ENCODE data around the gene KCNK6.
"Not testable (repeated sequence)": the region's sequence is repeated elsewhere in the genome, so short reads cannot be mapped to it uniquely, and the experiment has no call there.

The KCNK6 gene

DNA sequence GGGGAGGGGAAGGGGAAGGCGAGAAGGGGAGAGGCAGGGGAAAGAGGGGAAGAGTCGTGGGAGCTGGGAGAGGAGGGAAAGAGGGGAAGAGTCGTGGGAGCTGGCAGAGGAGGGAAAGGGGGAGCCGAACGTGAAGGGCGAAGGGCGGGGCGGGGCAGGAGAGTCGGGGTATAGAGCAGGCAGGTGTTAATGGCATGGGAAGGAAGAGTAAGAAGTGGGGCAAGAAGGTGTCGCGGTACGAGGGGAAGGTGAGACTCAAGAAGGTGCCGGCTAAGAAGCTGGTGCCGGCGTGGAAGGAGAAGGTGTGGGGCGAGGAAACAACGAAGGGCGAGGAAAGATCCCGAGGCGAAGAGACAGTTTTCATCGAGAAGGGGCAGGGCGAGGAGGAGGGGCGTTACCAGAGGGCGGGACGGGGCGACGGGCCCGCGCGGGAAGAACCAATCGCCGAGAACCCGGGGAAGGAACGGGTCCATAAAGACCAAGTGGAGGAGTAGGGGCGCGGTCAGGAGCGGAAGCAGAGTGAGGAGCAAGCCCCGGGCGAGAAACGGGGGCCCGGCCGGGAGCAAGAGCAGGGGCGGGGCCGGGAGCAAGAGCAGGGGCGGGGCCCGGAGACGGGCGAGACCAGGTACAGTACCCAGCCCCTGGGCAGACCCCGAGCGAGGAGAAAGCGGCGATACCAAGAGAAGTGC is 16.4 kb downstream of the KCNK6 start:
- H3K4me3 ChIP-seq (ENCODE audit: low read length), result peak overlapping the region; percentile 86
- TF ChIP-seq, protein P1, sequence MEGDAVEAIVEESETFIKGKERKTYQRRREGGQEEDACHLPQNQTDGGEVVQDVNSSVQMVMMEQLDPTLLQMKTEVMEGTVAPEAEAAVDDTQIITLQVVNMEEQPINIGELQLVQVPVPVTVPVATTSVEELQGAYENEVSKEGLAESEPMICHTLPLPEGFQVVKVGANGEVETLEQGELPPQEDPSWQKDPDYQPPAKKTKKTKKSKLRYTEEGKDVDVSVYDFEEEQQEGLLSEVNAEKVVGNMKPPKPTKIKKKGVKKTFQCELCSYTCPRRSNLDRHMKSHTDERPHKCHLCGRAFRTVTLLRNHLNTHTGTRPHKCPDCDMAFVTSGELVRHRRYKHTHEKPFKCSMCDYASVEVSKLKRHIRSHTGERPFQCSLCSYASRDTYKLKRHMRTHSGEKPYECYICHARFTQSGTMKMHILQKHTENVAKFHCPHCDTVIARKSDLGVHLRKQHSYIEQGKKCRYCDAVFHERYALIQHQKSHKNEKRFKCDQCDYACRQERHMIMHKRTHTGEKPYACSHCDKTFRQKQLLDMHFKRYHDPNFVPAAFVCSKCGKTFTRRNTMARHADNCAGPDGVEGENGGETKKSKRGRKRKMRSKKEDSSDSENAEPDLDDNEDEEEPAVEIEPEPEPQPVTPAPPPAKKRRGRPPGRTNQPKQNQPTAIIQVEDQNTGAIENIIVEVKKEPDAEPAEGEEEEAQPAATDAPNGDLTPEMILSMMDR (IDR thresholded peaks at IDR 0.05; ENCODE audit: insufficient read depth, low read depth, low read length, missing control alignments), result no peak
- DNase-seq (ENCODE audit: low read depth), result peak; percentile 99

DNA sequence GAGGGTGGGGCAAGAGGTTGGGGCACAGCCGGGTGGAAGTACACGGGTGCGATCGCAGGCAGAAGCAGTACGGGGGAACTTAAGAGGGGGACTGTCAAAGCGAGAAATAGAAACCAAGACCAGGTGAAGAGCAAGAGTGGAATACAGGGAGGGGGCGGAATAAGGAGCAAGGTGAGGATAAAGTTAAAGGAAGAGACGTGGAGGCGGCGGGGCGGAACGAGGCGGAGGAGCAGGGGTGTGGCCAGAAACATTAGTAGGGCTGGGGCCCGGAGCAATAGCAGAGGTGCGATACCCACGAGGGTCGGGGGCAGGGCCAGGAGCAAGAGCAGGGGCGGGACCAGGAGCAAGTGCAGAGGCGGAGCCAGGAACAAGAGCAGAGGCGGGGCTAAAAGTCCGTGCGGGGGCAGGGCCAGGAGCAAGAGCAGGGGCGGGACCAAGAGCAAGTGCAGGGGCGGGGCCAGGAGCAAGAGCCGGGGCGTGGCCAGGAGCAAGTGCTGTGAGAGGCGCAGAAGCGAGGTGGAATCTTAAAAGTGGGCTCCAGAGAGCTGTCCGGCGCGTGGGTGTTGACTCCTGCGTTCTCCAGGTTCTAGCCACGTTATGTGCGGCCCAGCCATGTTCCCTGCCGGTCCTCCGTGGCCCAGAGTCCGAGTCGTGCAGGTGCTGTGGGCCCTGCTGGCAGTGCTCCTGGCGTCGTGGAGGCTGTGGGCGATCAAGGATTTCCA is 17.2 kb downstream of the KCNK6 start:
- H3K4me3 ChIP-seq (ENCODE audit: low read length), result peak overlapping the region; percentile 86
- TF ChIP-seq, protein P1 (IDR thresholded peaks at IDR 0.05; ENCODE audit: insufficient read depth, low read depth, low read length, missing control alignments), result no peak
- DNase-seq (ENCODE audit: low read depth), result peak; percentile 99

DNA sequence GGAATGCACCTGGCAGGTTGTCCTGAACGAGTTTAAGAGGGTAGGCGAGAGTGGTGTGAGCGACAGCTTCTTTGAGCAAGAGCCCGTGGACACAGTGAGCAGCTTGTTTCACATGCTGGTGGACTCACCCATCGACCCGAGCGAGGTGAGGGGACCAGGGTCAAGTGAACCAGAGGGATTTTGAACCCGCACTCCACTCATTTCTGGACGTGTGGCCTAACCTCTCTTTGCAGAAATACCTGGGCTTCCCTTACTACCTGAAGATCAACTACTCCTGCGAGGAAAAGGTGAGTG is 17.7 kb downstream of the KCNK6 start:
- no peak for DNase-seq (ENCODE audit: low read depth)
- peak overlapping the region; percentile 46 for H3K4me3 ChIP-seq (ENCODE audit: low read length)
- TF ChIP-seq, protein P1 (IDR thresholded peaks at IDR 0.05; ENCODE audit: insufficient read depth, low read depth, low read length, missing control alignments), result no peak

DNA sequence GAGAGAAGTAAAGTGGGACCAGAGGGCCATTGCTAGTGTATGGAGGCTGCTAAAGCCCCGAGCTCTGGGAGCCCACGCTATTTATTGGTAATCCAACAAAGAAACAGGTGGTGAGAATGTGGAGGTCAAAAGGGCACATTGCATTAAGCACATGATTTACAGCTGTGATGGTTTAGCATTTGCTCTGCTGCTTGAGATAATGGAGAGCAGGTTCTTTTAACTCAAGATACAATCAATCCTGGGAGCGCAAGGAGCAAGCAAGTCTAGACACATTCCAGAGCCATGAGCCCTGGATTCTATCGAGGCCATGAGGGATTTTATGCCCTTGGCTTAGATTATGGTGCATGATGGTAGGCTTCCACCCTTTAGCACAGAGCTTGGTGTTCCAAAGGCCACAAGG is 19.4 kb downstream of the KCNK6 start:
- not testable (repeated sequence) for H3K4me3 ChIP-seq (ENCODE audit: low read length)
- peak; percentile 45 for DNase-seq (ENCODE audit: low read depth)

DNA sequence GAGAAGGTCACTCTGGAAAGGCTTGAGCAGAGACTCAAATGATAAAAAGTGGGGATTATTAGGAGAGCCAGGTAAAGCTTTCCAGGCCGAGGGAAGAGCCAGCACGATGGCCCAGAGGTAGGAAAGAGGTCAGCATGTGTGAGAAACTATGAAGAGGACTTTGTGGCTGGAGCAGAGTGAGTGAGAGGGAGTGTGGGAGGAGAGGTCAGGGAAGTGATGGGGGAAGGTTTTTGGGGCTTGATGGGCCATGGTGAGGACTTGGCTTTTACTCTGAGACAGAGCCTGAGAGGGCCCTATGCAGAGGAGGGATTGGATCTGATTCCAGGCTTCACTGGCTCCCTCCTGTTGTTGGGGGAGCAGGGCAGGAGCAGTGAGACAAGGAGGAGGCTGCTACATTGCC is 21.3 kb downstream of the KCNK6 start:
- DNase-seq (ENCODE audit: low read depth), result no peak
- no peak overlapping the region for H3K4me3 ChIP-seq (ENCODE audit: low read length)
- TF ChIP-seq, protein P1 (IDR thresholded peaks at IDR 0.05; ENCODE audit: insufficient read depth, low read depth, low read length, missing control alignments), result no peak

DNA sequence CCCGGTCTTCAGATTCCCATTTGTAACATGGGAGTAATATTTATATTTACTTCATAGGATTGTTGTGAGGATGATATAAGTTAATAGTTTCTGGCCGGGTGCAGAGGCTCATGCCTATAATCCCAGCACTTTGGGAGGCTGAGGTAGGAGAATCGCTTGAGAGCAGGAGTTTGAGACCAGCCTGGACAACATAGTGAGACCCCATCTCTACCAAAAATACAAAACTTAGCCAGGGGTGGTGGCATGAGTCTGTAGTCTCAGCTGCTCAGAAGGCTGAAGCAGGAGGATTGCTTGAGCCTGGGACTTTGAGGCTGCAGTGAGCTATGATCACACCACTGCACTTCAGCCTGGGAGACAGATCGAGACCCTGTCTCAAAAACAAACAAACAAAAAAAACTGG is 27.2 kb downstream of the KCNK6 start:
- DNase-seq (ENCODE audit: low read depth), result no peak
- TF ChIP-seq, protein P1 (IDR thresholded peaks at IDR 0.05; ENCODE audit: insufficient read depth, low read depth, low read length, missing control alignments), result no peak
- no peak overlapping the region for H3K4me3 ChIP-seq (ENCODE audit: low read length)

DNA sequence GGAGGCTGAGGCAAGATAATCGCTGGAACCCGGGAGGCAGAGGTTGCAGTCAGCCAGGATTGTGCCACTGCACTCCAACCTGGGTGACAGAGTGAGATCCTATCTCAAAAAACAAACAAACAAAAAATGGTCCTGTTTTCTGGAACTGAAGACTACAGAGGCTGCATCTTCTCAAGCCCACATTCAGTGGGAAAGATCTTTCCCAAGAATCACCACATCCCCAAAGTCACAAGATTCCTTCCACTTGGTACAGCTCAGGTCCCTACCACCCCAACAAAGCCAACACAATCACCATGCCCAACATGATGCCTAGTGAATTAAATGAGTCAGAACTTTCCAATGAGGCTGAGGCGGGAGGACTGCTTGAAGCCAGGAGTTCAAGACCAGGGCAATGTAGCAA is 31.2 kb downstream of the KCNK6 start:
- DNase-seq (ENCODE audit: low read depth), result no peak
- TF ChIP-seq, protein P1 (IDR thresholded peaks at IDR 0.05; ENCODE audit: insufficient read depth, low read depth, low read length, missing control alignments), result no peak
- H3K4me3 ChIP-seq (ENCODE audit: low read length), result no peak overlapping the region
